CD4-positive, alpha-beta T cell (primary cell): Measurements from ENCODE around the gene MLXIP. TPM values are rescaled to one million over a fixed set of nuclear protein-coding genes. Genes with fewer than 3 reads are reported as not detected.

Source experiments
- ATAC-seq: fragments of 200-7000 bp; cut with Tn5 transposase; one replicate; pipeline ENCODE4 v1.10.0; 2022; ENCODE audit warnings: mild to moderate bottlenecking; ENCODE audit not compliant: poor library complexity
- CTCF ChIA-PET: fragments of 350-600 bp; sonication (Branson Sonifier 250); formaldehyde crosslinking; loops from one replicate; lab custom pipeline; 2021; ENCODE audit warnings: antibody characterized with exemption, inconsistent platforms; lab: Charles Lee
- POLR2A ChIA-PET: fragments of 350-600 bp; sonication (Branson Sonifier 250); formaldehyde crosslinking; loops from one replicate; lab custom pipeline; 2021; ENCODE audit warnings: antibody characterized with exemption, inconsistent platforms; lab: Charles Lee
- DNase-seq, 14 experiments: peaks; one replicate each; pipeline ENCODE4 v3.0.0-alpha.2; 2013 to 2020; ENCODE audit warnings: mixed read lengths in 2 of 14
- H3K27ac ChIP-seq, 2 donors: one replicate each; pipeline versions ENCODE4 v1.5.1 to v1.7.0; 2013; ENCODE audit warnings: low read length in 2 of 2, low read depth in 1 of 2, mild to moderate bottlenecking in 1 of 2
- H3K27me3 ChIP-seq, 2 experiments: 1 replicate in 1 of 2; 2 replicates in 1 of 2; pipeline versions ENCODE4 v1.6.1 to v1.7.0; 2013; ENCODE audit warnings: low read length in 2 of 2, control low read depth in 1 of 2, mild to moderate bottlenecking in 1 of 2, moderate library complexity in 1 of 2; ENCODE audit not compliant: insufficient read depth in 2 of 2, control insufficient read depth in 1 of 2
- H3K36me3 ChIP-seq: one replicate; pipeline ENCODE4 v1.6.1; 2013; ENCODE audit warnings: low read length, control low read depth; ENCODE audit not compliant: insufficient read depth
- H3K4me1 ChIP-seq: one replicate; pipeline ENCODE4 v1.6.1; 2013; ENCODE audit warnings: low read length, control low read depth; ENCODE audit not compliant: insufficient read depth
- H3K4me3 ChIP-seq: one replicate; pipeline ENCODE4 v1.5.1; 2013; ENCODE audit warnings: mild to moderate bottlenecking, low read length, moderate library complexity
- H3K9me3 ChIP-seq, 2 experiments: 1 replicate in 1 of 2; 2 replicates in 1 of 2; pipeline versions ENCODE4 v1.6.1 to v1.7.0; 2013; ENCODE audit warnings: low read length in 2 of 2, mild to moderate bottlenecking in 2 of 2, control low read depth in 1 of 2, moderate library complexity in 1 of 2; ENCODE audit not compliant: control insufficient read depth in 1 of 2, insufficient read depth in 1 of 2
- H3K27ac Mint-ChIP-seq: one replicate; pipeline ENCODE4 v1.8.0; 2020; ENCODE audit warnings: mixed read lengths
- H3K27me3 Mint-ChIP-seq: one replicate; pipeline ENCODE4 v1.8.0; 2021; ENCODE audit warnings: mixed read lengths
- H3K36me3 Mint-ChIP-seq: one replicate; pipeline ENCODE4 v1.8.0; 2021; ENCODE audit warnings: low read depth, mixed read lengths
- H3K4me1 Mint-ChIP-seq: one replicate; pipeline ENCODE4 v1.8.0; 2021; ENCODE audit warnings: low read depth, mixed read lengths
- H3K4me3 Mint-ChIP-seq: one replicate; pipeline ENCODE4 v1.8.0; 2020; ENCODE audit warnings: mild to moderate bottlenecking, mixed read lengths
- H3K9me3 Mint-ChIP-seq: one replicate; pipeline ENCODE4 v1.8.0; 2020; ENCODE audit warnings: mixed read lengths
- CTCF ChIP-seq: fragments of 200-600 bp; IDR thresholded peaks from one replicate; pipeline ENCODE4 v1.8.0; 2022; ENCODE audit warnings: antibody characterized with exemption, mild to moderate bottlenecking
- intact Hi-C, 2 experiments: fragments of 100-400 bp; cut with DNase I in 1 of 2; cut with micrococcal nuclease in 1 of 2; formaldehyde crosslinking; loops; one replicate each; pipeline versions ENCODE4 v1.15.1 to v1.9.0; 2023 to 2025; cut with DNase I, micrococcal nuclease
- total RNA-seq, 174 experiments: library from RNA in 2 of 174; stranded (reverse) in 2 of 174; gene quantifications; one replicate each; pipeline ENCODE4 v1.2.3 and lab custom pipeline; 2021 to 2026

MLXIP gene
- total RNA-seq, 2 experiments from 2014 or later, result 98.0 to 99.3 TPM

GRCh38 chr12:122057007-122057735 is 21.4 kb upstream of the MLXIP start:
- no peaks in the 10 kb centered on the region for H3K9me3 Mint-ChIP-seq
- ATAC-seq (no peak), DNase-seq (no peak)
- CTCF ChIA-PET, result no interaction called here
- Histone ChIP-seq H3K4me1 (peaks cover 9% of the 10 kb centered on the region), H3K27ac (no peak overlapping the region), H3K36me3 (no peaks in the 10 kb centered on the region), H3K27me3 (no peaks in the 10 kb centered on the region), H3K9me3 (no peaks in the 10 kb centered on the region), H3K4me3 (no peak overlapping the region)
- no peak overlapping the region for H3K27ac Mint-ChIP-seq
- no peak overlapping the region for H3K4me3 Mint-ChIP-seq
- peaks cover 4% of the 10 kb centered on the region for H3K4me1 Mint-ChIP-seq
- POLR2A ChIA-PET, result no interaction called here
- TF ChIP-seq CTCF, result no peak
- intact Hi-C loops, result no loop called here
- H3K27me3 Mint-ChIP-seq, result no peaks in the 10 kb centered on the region
- peaks cover 8% of the 10 kb centered on the region for H3K36me3 Mint-ChIP-seq

GRCh38 chr12:122057769-122058168 is 20.8 kb upstream of the MLXIP start:
- no peaks in the 10 kb centered on the region for H3K9me3 Mint-ChIP-seq
- no peak overlapping the region for H3K4me3 Mint-ChIP-seq
- ChIA-PET POLR2A (no interaction called here), CTCF (no interaction called here)
- peaks cover 4% of the 10 kb centered on the region for H3K4me1 Mint-ChIP-seq
- Histone ChIP-seq H3K27ac (no peak overlapping the region), H3K4me3 (no peak overlapping the region), H3K27me3 (no peaks in the 10 kb centered on the region), H3K36me3 (no peaks in the 10 kb centered on the region), H3K4me1 (peaks cover 9% of the 10 kb centered on the region), H3K9me3 (no peaks in the 10 kb centered on the region)
- peaks cover 8% of the 10 kb centered on the region for H3K36me3 Mint-ChIP-seq
- intact Hi-C loops, result no loop called here
- DNase-seq (no peak), ATAC-seq (no peak)
- no peak overlapping the region for H3K27ac Mint-ChIP-seq
- TF ChIP-seq CTCF, result no peak
- H3K27me3 Mint-ChIP-seq, result no peaks in the 10 kb centered on the region

GRCh38 chr12:122058549-122059149 is 19.9 kb upstream of the MLXIP start:
- Histone ChIP-seq H3K9me3 (no peaks in the 10 kb centered on the region), H3K36me3 (no peaks in the 10 kb centered on the region), H3K27me3 (no peaks in the 10 kb centered on the region), H3K27ac (no peak overlapping the region), H3K4me3 (no peak overlapping the region), H3K4me1 (peaks cover 15% of the 10 kb centered on the region)
- intact Hi-C loops, result no loop called here
- peaks cover 8% of the 10 kb centered on the region for H3K36me3 Mint-ChIP-seq
- H3K9me3 Mint-ChIP-seq, result no peaks in the 10 kb centered on the region
- H3K4me3 Mint-ChIP-seq, result no peak overlapping the region
- peaks cover 10% of the 10 kb centered on the region for H3K4me1 Mint-ChIP-seq
- no peak for ATAC-seq
- ChIA-PET POLR2A (no interaction called here), CTCF (no interaction called here)
- no peaks in the 10 kb centered on the region for H3K27me3 Mint-ChIP-seq
- no peak for DNase-seq
- TF ChIP-seq CTCF, result no peak
- no peak overlapping the region for H3K27ac Mint-ChIP-seq
